HG02885 (cell line): Measurements from ENCODE around the gene NRXN3.

Experiments used
- ATAC-seq: cut with Tn5 transposase; IDR thresholded peaks from one replicate; pipeline ENCODE4 v1.9.1; 2021; ENCODE audit warnings: mild to moderate bottlenecking; ENCODE audit not compliant: unreplicated experiment, poor library complexity

The NRXN3 gene

GRCh38 chr14:79915406-79915805 lies 1745.2 kb downstream of the NRXN3 start:
- ATAC-seq: no peak

DNA sequence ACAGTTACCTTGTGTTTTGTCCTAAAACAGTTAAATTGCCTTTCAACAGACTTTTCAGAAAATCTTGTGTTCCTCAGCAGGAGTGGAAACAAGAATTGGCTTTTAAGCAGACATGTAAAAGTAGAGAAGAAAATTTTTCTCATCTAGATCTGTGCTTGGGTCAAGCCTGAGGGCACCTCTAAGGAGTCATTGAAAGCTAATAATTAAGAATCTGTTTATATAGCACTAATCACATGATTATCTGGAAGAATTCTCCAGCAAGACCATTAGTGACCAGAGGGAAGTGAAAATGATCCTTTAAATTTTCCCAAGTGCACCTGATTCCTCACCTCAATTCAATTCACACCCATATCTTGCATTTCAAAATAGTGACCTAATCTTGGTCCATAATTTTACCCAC lies 1746.1 kb downstream of the NRXN3 start:
- no peak for ATAC-seq

DNA sequence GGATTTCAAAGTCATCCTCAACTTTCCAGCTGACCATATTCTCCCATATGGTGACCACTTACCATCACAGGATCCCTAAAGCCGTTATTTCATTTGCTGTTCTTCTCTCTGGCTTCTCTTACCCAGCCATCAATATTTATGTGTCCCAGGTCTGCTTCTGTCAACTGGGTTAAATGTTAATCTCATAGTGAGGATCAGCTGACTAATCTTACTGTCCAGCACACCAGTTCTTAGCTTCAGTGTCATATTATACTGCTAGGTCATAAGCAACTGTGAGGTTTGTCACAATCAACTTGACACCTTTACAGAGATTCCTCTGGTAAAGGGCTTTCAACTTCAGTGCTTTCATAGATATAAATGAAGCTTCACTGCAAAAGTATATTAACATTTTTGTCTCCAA lies 1746.7 kb downstream of the NRXN3 start:
- ATAC-seq: no peak
